ENCODE data around the gene ADAM12. TPM values are rescaled to one million over a fixed set of nuclear protein-coding genes. Genes with fewer than 3 reads are reported as not detected.

Gene ADAM12
- total RNA-seq, 1 donor from 2014 or later, result 41.7 TPM

DNA sequence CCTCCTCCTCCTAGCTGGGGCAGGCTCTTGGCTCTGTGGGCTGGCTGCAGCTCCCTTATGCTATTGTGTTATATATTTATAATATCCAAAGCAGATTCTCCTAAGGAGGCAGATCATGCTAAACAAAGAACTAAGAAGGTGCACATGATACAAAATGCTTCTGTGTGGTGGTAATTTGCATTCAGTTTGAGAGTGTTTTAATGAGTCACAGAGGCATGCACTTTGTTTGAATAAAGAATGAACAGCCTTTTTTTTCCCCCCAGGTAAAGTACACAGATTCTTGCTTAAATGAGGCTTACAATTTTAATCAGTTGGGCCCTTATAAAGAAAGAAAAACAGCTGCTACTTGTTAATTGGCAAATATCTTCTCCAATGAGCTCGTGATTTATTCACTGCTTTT lies 396.9 kb downstream of the ADAM12 start:
- Mint-ChIP-seq H3K4me1 (ENCODE audit: unreplicated experiment) (peaks cover 3% of the 10 kb centered on the region), H3K4me3 (ENCODE audit: unreplicated experiment) (no peak overlapping the region), H3K27ac (ENCODE audit: unreplicated experiment) (no peak overlapping the region), H3K9me3 (ENCODE audit: unreplicated experiment) (no peaks in the 10 kb centered on the region), H3K36me3 (ENCODE audit: unreplicated experiment) (no peaks in the 10 kb centered on the region), H3K27me3 (ENCODE audit: unreplicated experiment) (no peaks in the 10 kb centered on the region)
- no peak for DNase-seq (ENCODE audit: extremely low spot score, unreplicated experiment)
- TF ChIP-seq, protein P1, sequence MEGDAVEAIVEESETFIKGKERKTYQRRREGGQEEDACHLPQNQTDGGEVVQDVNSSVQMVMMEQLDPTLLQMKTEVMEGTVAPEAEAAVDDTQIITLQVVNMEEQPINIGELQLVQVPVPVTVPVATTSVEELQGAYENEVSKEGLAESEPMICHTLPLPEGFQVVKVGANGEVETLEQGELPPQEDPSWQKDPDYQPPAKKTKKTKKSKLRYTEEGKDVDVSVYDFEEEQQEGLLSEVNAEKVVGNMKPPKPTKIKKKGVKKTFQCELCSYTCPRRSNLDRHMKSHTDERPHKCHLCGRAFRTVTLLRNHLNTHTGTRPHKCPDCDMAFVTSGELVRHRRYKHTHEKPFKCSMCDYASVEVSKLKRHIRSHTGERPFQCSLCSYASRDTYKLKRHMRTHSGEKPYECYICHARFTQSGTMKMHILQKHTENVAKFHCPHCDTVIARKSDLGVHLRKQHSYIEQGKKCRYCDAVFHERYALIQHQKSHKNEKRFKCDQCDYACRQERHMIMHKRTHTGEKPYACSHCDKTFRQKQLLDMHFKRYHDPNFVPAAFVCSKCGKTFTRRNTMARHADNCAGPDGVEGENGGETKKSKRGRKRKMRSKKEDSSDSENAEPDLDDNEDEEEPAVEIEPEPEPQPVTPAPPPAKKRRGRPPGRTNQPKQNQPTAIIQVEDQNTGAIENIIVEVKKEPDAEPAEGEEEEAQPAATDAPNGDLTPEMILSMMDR (IDR thresholded peaks at IDR 0.05), result no peak

DNA sequence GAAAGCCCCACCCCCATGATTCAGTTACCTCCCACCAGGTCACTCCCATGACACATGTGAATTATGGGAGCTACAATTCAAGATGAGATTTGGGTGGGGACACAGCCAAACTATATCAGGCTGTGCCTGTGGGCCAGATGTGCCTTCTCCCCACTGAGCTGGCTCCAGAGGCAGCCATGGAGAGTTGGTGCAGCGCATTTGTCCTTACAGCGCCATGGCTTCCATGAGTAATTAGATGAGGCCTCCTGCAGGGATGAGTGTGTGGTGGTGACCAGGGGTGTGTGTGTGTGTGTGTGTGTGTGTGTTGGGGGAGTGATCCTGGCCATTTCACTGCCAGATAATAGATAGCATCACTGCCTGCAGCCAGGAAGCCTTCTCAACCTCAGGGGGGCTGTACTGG lies 397.3 kb downstream of the ADAM12 start:
- no peak for DNase-seq (ENCODE audit: extremely low spot score, unreplicated experiment)
- Mint-ChIP-seq H3K9me3 (ENCODE audit: unreplicated experiment) (no peaks in the 10 kb centered on the region), H3K27ac (ENCODE audit: unreplicated experiment) (no peak overlapping the region), H3K4me1 (ENCODE audit: unreplicated experiment) (peaks cover 3% of the 10 kb centered on the region), H3K4me3 (ENCODE audit: unreplicated experiment) (no peak overlapping the region), H3K27me3 (ENCODE audit: unreplicated experiment) (no peaks in the 10 kb centered on the region), H3K36me3 (ENCODE audit: unreplicated experiment) (no peaks in the 10 kb centered on the region)
- TF ChIP-seq, protein P1 (IDR thresholded peaks at IDR 0.05), result no peak

DNA sequence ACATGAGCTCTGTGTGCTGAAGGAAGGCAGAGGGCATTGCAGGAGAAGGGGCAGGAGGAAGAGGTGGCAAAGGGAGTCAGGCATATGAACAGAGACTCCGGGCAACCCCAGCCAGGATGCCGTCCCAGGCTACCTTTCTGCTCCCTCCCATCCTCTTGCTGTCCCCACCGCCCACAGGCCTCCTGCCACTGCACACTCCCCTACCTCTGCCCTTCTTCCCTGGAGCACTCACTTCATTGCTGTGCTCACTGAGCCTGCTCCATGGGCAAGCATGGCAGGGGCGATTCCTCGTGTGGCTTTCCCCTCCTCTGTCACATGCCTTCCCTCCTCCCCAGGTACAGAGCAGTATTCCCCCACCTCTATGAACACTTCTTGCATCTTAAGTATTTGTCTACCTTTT lies 398.5 kb downstream of the ADAM12 start:
- no peak overlapping the region for H3K4me3 Mint-ChIP-seq (ENCODE audit: unreplicated experiment)
- H3K4me1 Mint-ChIP-seq (ENCODE audit: unreplicated experiment), result peaks cover 7% of the 10 kb centered on the region
- TF ChIP-seq, protein P1 (IDR thresholded peaks at IDR 0.05), result no peak
- no peaks in the 10 kb centered on the region for H3K27me3 Mint-ChIP-seq (ENCODE audit: unreplicated experiment)
- DNase-seq (ENCODE audit: extremely low spot score, unreplicated experiment), result no peak
- H3K9me3 Mint-ChIP-seq (ENCODE audit: unreplicated experiment), result no peaks in the 10 kb centered on the region
- no peaks in the 10 kb centered on the region for H3K36me3 Mint-ChIP-seq (ENCODE audit: unreplicated experiment)
- no peak overlapping the region for H3K27ac Mint-ChIP-seq (ENCODE audit: unreplicated experiment)

DNA sequence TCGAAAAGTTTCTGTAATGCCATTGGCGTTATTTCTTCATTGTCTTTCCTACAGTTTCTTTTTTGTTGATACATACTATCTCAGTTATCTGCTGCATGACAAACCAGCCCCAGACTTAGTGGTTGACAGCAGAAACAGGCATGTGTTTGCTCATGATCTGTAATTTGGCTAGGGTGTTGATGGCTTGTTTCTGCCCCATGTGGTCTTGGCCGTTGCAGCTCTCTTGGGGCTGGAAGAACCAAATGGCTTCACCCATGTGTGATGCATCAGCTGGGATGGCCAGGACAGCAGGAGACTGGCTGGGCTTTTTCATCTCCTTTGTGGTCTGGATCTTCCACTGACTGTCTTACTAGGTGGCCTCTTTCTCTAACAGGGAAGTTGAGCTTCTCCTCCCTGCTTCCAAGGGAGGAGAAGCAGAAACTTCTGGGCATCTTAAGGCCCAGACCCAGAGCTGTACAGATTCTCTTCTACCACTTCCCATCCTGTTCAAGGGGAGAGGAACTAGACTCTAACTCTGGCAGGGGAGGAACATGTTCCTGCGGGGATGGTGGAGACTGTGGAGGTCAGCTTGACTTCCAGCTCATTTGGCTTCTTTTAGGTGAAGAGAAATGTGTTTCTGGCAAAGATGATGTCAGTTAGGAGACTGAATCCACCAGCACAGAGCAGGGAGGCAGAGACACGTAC lies 402.6 kb downstream of the ADAM12 start:
- TF ChIP-seq, protein P1 (IDR thresholded peaks at IDR 0.05), result no peak
- Mint-ChIP-seq H3K36me3 (ENCODE audit: unreplicated experiment) (no peaks in the 10 kb centered on the region), H3K4me1 (ENCODE audit: unreplicated experiment) (peaks cover 22% of the 10 kb centered on the region), H3K4me3 (ENCODE audit: unreplicated experiment) (no peak overlapping the region), H3K27me3 (ENCODE audit: unreplicated experiment) (no peaks in the 10 kb centered on the region), H3K27ac (ENCODE audit: unreplicated experiment) (no peak overlapping the region), H3K9me3 (ENCODE audit: unreplicated experiment) (no peaks in the 10 kb centered on the region)
- DNase-seq (ENCODE audit: extremely low spot score, unreplicated experiment), result no peak

DNA sequence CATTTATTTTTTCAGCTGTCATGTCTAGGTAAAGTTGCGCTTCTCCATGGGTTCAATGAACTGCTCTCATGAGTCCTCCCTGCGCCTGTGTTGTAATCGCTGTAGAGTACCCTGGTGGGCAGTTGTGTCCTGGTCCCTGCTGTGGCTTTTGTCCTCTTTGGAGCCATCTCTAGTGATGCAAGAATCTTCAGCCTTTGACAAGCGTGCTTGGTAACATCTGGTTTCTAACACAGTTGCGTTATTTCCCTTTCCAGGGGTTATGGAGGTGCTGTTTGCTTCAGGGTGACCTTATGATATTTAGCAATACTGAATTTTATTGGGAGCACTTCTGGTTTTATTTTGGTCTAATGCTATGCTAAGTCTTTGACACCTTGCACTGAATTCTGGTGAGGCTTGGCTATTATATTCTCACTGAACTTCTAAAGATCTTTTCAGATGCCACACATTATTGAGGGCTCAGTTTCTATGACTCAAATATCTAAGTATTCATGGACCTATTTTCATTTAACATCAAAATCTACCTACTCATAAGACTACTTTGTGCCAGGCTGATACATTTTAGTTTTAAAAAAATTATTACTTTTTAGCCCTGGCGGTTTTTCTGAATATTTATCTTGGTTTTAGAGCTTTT lies 403.3 kb downstream of the ADAM12 start:
- DNase-seq (ENCODE audit: extremely low spot score, unreplicated experiment), result no peak
- H3K27me3 Mint-ChIP-seq (ENCODE audit: unreplicated experiment), result no peaks in the 10 kb centered on the region
- peaks cover 22% of the 10 kb centered on the region for H3K4me1 Mint-ChIP-seq (ENCODE audit: unreplicated experiment)
- H3K4me3 Mint-ChIP-seq (ENCODE audit: unreplicated experiment), result no peak overlapping the region
- no peaks in the 10 kb centered on the region for H3K36me3 Mint-ChIP-seq (ENCODE audit: unreplicated experiment)
- TF ChIP-seq, protein P1 (IDR thresholded peaks at IDR 0.05), result no peak
- no peaks in the 10 kb centered on the region for H3K9me3 Mint-ChIP-seq (ENCODE audit: unreplicated experiment)
- H3K27ac Mint-ChIP-seq (ENCODE audit: unreplicated experiment), result no peak overlapping the region

Data from osteocyte (in vitro differentiated cells).